PFSK-1 (cell line): ENCODE measurements around the gene PRRG3.

Experiments used
- FOXP2 ChIP-seq: optimal IDR thresholded peaks from 2 replicates; pipeline ENCODE3; 2011; ENCODE audit warnings: borderline replicate concordance, control low read depth, inconsistent platforms; ENCODE audit not compliant: insufficient read depth; ENCODE audit errors: extremely low read length, extremely low read depth
- POLR2AphosphoS5 ChIP-seq: IDR thresholded peaks from 2 replicates; pipeline ENCODE4 v1.6.1; 2012; ENCODE audit warnings: low read depth, mild to moderate bottlenecking, control low read depth, low read length, moderate library complexity
- SIN3A ChIP-seq: IDR thresholded peaks from 2 replicates; pipeline ENCODE4 v1.6.1; 2012; ENCODE audit warnings: mild to moderate bottlenecking, low read length, moderate library complexity, borderline replicate concordance; ENCODE audit not compliant: insufficient read depth
- TAF1 ChIP-seq: IDR thresholded peaks from 2 replicates; pipeline ENCODE4 v1.6.1; 2012; ENCODE audit warnings: low read length, control low read depth, borderline replicate concordance; ENCODE audit not compliant: insufficient read depth
- TF ChIP-seq, protein P1 (sequence below), 2 experiments: IDR thresholded peaks; 2 replicates each; pipeline versions ENCODE4 v1.6.1 to v1.8.0; 2011 to 2012; ENCODE audit warnings: low read depth in 2 of 2, low read length in 2 of 2, control low read depth in 1 of 2, inconsistent platforms in 1 of 2, mild to moderate bottlenecking in 1 of 2, moderate library complexity in 1 of 2; ENCODE audit not compliant: insufficient read depth in 1 of 2

Gene PRRG3

DNA sequence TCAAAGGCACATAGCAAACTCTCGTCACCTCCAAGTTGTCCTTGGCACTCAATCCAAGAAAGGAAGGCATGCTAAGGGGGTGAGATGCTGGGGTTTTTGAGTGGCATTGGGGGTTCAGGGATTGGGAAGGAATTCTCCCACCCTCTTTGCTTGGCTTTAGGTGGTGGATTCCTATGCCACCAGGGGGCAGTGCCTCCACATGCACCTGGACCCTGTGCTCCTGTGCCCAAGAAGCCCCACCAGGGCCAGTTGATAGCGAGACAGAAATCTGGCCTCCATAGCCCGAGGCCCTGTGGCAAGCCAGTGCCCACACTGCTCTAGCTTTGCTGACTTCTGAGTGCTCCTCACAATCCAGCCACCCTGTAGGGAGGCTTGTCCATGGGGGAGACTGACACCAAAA lies 18.6 kb downstream of the PRRG3 start:
- TF ChIP-seq SIN3A, result no peak
- TF ChIP-seq, protein P1, sequence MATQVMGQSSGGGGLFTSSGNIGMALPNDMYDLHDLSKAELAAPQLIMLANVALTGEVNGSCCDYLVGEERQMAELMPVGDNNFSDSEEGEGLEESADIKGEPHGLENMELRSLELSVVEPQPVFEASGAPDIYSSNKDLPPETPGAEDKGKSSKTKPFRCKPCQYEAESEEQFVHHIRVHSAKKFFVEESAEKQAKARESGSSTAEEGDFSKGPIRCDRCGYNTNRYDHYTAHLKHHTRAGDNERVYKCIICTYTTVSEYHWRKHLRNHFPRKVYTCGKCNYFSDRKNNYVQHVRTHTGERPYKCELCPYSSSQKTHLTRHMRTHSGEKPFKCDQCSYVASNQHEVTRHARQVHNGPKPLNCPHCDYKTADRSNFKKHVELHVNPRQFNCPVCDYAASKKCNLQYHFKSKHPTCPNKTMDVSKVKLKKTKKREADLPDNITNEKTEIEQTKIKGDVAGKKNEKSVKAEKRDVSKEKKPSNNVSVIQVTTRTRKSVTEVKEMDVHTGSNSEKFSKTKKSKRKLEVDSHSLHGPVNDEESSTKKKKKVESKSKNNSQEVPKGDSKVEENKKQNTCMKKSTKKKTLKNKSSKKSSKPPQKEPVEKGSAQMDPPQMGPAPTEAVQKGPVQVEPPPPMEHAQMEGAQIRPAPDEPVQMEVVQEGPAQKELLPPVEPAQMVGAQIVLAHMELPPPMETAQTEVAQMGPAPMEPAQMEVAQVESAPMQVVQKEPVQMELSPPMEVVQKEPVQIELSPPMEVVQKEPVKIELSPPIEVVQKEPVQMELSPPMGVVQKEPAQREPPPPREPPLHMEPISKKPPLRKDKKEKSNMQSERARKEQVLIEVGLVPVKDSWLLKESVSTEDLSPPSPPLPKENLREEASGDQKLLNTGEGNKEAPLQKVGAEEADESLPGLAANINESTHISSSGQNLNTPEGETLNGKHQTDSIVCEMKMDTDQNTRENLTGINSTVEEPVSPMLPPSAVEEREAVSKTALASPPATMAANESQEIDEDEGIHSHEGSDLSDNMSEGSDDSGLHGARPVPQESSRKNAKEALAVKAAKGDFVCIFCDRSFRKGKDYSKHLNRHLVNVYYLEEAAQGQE (IDR thresholded peaks at IDR 0.05; ENCODE audit: insufficient read depth in 1 of 2, low read depth in 2 of 2, low read length in 2 of 2), result no peak

DNA sequence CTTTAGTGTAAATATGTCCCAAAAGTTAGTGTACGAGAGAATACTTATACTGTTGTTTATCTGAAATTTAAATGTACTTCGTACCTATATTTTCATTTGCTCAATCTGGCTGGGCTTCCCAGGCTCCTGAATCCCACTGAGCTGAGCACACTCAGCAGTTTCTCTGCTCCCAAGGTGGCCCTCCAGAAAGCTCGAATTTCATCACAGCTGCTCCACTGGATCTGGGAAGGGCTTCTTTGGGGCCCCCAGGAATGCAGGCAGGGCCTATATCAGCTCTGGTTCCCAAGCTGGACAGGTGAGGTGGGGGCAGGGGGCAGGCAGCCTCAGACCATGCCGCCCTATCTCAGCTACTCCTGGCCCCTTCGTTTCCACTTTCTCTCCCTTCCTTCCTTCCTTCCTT lies 19.1 kb downstream of the PRRG3 start:
- TF ChIP-seq POLR2AphosphoS5, result no peak

DNA sequence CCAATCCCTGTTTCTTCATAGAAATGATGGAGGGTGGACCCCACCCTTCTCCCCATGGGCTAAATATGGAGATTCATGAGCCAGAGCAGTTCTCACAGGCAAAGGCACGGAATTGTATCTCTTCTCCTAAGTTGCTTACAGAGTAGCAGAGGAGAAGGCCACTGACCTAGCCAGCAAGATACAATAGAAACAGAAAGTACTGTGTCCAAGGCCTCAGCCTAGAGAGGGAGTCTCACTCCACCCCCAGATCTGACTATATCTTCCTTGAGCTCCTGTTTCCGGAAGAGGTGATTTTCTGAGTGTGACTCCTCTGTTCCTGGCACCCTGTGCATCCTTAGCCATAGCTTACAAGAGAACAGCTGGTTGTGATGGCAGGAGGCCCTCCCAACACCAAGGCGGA lies 20.5 kb downstream of the PRRG3 start, which contains the start of gene FATE1:
FATE1 (plus strand) TSS at position 284 of the 400 bp plus-strand sequence; CDS start at position 369, 85 bp downstream.
- no peak for TF ChIP-seq POLR2AphosphoS5
- TF ChIP-seq FOXP2, result no peak
- TF ChIP-seq TAF1, result no peak
- TF ChIP-seq, protein P1 (IDR thresholded peaks at IDR 0.05; ENCODE audit: insufficient read depth in 1 of 2, low read depth in 2 of 2, low read length in 2 of 2), result no peak
- TF ChIP-seq SIN3A, result no peak

DNA sequence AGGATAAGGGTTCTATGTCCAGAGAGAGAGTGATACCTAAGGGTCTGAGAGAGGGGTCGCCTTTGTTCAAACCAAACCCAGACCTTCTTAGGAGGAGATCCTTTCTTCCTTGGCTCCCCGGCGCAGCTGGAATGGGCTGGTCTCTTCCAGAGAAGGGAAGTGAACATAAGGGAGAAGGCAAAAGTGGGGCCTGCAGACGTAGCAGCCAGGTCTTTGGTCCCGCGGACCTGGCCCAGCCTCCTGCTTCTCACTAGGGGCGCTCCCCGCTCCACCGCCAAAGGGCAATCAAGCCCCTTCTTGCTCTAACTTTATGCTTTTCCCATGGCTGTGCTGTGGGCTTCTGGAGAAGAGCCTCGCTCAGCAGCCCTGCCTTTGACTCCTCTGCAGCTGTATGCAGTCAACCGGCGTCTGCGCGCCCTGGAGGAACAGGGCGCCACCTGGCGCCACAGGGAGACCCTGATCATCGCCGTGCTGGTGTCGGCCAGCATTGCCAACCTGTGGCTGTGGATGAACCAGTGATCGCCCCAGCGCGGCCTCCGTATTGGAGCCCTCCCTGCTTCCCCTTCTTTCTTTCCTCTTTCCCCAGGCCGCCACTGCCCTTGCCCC lies 27.1 kb downstream of the PRRG3 start:
- no peak for TF ChIP-seq FOXP2
- TF ChIP-seq TAF1, result no peak
- no peak for TF ChIP-seq POLR2AphosphoS5
- no peak for TF ChIP-seq SIN3A
- TF ChIP-seq, protein P1 (IDR thresholded peaks at IDR 0.05; ENCODE audit: insufficient read depth in 1 of 2, low read depth in 2 of 2, low read length in 2 of 2), result no peak

DNA sequence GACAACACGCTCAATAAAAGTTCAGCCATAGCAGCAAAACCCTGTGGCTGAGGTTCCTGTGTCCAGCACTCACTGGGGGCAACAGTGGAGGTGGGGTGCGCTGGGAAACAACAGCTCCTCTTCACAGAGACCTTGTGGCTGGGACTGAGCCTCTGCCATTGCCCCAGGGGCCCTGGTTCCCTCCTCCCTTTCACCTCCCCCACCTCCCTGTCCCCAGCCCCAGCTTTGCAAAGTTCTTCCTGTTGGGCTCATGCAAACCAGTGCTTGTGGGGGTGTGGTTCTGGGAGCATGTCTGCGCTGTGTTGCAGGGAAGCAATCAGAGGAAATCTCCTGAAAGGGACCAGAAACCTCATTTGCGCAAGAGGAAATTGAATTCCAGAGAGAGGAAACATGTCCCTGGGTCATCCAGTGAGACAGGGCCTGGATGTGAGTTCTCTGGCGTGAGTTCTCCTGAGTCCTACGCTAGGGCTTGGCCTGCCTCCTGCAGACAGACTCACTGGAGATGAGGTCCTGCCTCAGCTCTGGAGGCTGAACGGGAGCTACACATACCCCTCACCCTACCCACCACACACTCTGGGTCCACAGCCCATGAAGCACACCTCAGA lies 28.0 kb downstream of the PRRG3 start:
- TF ChIP-seq POLR2AphosphoS5 (no peak), SIN3A (no peak), FOXP2 (no peak)

DNA sequence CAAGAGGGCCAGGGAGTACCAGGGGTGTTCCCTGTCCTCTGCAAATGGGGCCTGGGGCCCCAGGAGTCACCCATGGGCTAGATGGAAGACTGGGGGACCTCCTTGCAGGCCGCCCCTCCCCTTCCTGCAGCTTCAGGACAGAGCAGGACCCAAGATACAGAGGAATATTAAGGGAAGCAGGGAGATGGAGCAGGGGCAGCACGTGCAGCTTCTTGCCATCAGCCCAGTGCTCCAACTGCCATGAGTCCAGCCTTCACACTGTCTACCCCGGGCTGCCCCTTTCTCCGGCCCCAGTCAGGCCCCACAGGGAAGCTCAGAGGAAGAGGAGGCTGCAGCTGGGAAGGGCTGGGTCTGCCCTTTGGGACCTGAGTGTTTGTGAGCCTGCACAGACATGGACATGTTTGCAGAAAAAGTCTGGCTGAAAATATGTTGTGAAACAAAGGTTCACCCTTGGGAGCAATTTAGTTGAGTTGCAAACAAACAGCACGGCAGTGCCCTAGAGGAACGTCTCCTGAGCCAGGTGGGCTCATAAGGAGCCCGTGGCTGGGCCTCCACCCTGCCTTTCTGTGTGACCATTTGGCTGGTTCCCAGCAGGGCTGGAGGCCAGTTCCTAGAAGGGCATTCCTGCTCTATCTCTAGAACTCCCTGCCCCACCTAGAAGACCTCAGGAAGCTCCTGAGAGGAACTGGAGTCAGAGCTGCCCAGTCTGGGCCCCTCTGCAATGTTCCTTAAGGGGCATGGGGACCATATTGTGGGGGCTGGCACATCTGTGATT lies 29.5 kb downstream of the PRRG3 start:
- TF ChIP-seq SIN3A (no peak), FOXP2 (no peak), POLR2AphosphoS5 (no peak), TAF1 (no peak)
- TF ChIP-seq, protein P1 (IDR thresholded peaks at IDR 0.05; ENCODE audit: insufficient read depth in 1 of 2, low read depth in 2 of 2, low read length in 2 of 2), result no peak
